Liver (tissue), 9 donors: Measurements from ENCODE around the gene CCL28. TPM values are rescaled to one million over a fixed set of nuclear protein-coding genes. Genes with fewer than 3 reads are reported as not detected.

Experiments used
- DNase-seq: peaks from one replicate; pipeline ENCODE4 v3.0.0-alpha.2; 2017; ENCODE audit warnings: low spot score
- H3K27ac ChIP-seq, 2 donors: one replicate each; pipeline ENCODE4 v1.7.0; 2013; ENCODE audit warnings: inconsistent platforms in 2 of 2, low read length in 2 of 2, control low read depth in 1 of 2, low read depth in 1 of 2, mild to moderate bottlenecking in 1 of 2
- H3K27me3 ChIP-seq, 4 donors: one replicate each; pipeline versions ENCODE4 v1.6.1 to v1.7.0; 2013; ENCODE audit warnings: low read length in 3 of 4, inconsistent platforms in 1 of 4, mild to moderate bottlenecking in 1 of 4, moderate library complexity in 1 of 4; ENCODE audit not compliant: control insufficient read depth in 4 of 4, insufficient read depth in 4 of 4
- H3K36me3 ChIP-seq, 4 donors: one replicate each; pipeline versions ENCODE4 v1.6.1 to v1.7.0; 2013; ENCODE audit warnings: low read length in 3 of 4, mild to moderate bottlenecking in 3 of 4, low read depth in 1 of 4, moderate library complexity in 1 of 4; ENCODE audit not compliant: control insufficient read depth in 4 of 4, insufficient read depth in 3 of 4
- H3K4me1 ChIP-seq, 4 donors: one replicate each; pipeline versions ENCODE4 v1.6.1 to v1.7.0; 2013; ENCODE audit warnings: low read length in 3 of 4, mild to moderate bottlenecking in 3 of 4, moderate library complexity in 1 of 4; ENCODE audit not compliant: control insufficient read depth in 4 of 4, insufficient read depth in 4 of 4
- H3K4me3 ChIP-seq, 3 donors: one replicate each; pipeline versions ENCODE4 v1.6.1 to v1.7.0; 2013; ENCODE audit warnings: low read length in 3 of 3, control low read depth in 1 of 3, low read depth in 1 of 3, mild to moderate bottlenecking in 1 of 3
- H3K9ac ChIP-seq, 2 donors: one replicate each; pipeline ENCODE4 v1.7.0; 2013; ENCODE audit warnings: low read length in 2 of 2, mild to moderate bottlenecking in 2 of 2, moderate library complexity in 2 of 2, control low read depth in 1 of 2, low read depth in 1 of 2
- H3K9me3 ChIP-seq, 4 donors: one replicate each; pipeline versions ENCODE4 v1.6.1 to v1.7.0; 2013; ENCODE audit warnings: low read length in 3 of 4; ENCODE audit not compliant: control insufficient read depth in 4 of 4
- EGR1 ChIP-seq, 2 donors: IDR thresholded peaks; 2 replicates each; pipeline ENCODE4 v1.6.1; 2016 to 2018; ENCODE audit warnings: antibody characterized with exemption in 2 of 2, low read depth in 2 of 2
- FOXA1 ChIP-seq: IDR thresholded peaks from 2 replicates; pipeline ENCODE4 v1.6.1; 2016; ENCODE audit warnings: antibody characterized with exemption
- FOXA2 ChIP-seq: IDR thresholded peaks from 2 replicates; pipeline ENCODE4 v1.6.1; 2016; ENCODE audit warnings: antibody characterized with exemption
- GABPA ChIP-seq, 2 donors: IDR thresholded peaks in 1 of 2; conservative IDR thresholded peaks in 1 of 2; 2 replicates each; pipeline ENCODE4 v1.6.1; 2016; ENCODE audit warnings: antibody characterized with exemption in 2 of 2, mild to moderate bottlenecking in 1 of 2, moderate library complexity in 1 of 2
- HNF4A ChIP-seq, 2 donors: conservative IDR thresholded peaks; 2 replicates each; pipeline ENCODE4 v1.6.1; 2016; ENCODE audit warnings: antibody characterized with exemption in 2 of 2, mild to moderate bottlenecking in 2 of 2
- HNF4G ChIP-seq: IDR thresholded peaks from 2 replicates; pipeline ENCODE4 v1.6.1; 2016; ENCODE audit warnings: antibody characterized with exemption
- JUND ChIP-seq, 2 donors: IDR thresholded peaks; 2 replicates each; pipeline ENCODE4 v1.6.1; 2016; ENCODE audit warnings: antibody characterized with exemption in 2 of 2
- NR2F2 ChIP-seq: IDR thresholded peaks from 2 replicates; pipeline ENCODE4 v1.6.1; 2016; ENCODE audit warnings: antibody characterized with exemption
- RAD21 ChIP-seq, 2 donors: IDR thresholded peaks; 2 replicates each; pipeline ENCODE4 v1.6.1; 2016; ENCODE audit warnings: antibody characterized with exemption in 2 of 2, mild to moderate bottlenecking in 2 of 2
- RXRA ChIP-seq, 2 donors: IDR thresholded peaks; 2 replicates each; pipeline ENCODE4 v1.6.1; 2017 to 2018; ENCODE audit warnings: antibody characterized with exemption in 2 of 2, mild to moderate bottlenecking in 1 of 2
- SP1 ChIP-seq: IDR thresholded peaks from 2 replicates; pipeline ENCODE4 v1.6.1; 2018; ENCODE audit warnings: antibody characterized with exemption, mild to moderate bottlenecking
- TAF1 ChIP-seq: conservative IDR thresholded peaks from 2 replicates; pipeline ENCODE4 v1.6.1; 2016; ENCODE audit warnings: antibody characterized with exemption, mild to moderate bottlenecking
- YY1 ChIP-seq: IDR thresholded peaks from 2 replicates; pipeline ENCODE4 v1.6.1; 2016; ENCODE audit warnings: antibody characterized with exemption, mild to moderate bottlenecking
- WGBS: extraction: QIAGEN DNeasy Blood & Tissue Kit; methylation state at CpG from one replicate; pipeline ENCODE4 v1.1.7; 2013; 5-methylcytosine and 5-hydroxymethylcytosine counted together
- polyA plus RNA-seq, 2 donors: library from polyadenylated mRNA; stranded (reverse) in 1 of 2; unstranded in 1 of 2; fragments of 200-250 nt in 1 of 2; fragments of >200 nt in 1 of 2; fragmentation: Nextera tagmentation in 1 of 2; extraction: Ambion mirVana in 1 of 2; gene quantifications; one replicate each; pipeline versions ENCODE4 v1.2.1 to v1.2.3, GENCODE V29; 2013 to 2015
- total RNA-seq, 2 donors: library from RNA; depleted of rRNA; stranded (reverse); fragments of >200 nt; gene quantifications; one replicate each; pipeline ENCODE4 v1.2.3, GENCODE V29; 2014
- TF ChIP-seq, protein P1 (sequence below): IDR thresholded peaks from 2 replicates; pipeline ENCODE4 v1.6.1; 2016; ENCODE audit warnings: antibody characterized with exemption
- TF ChIP-seq, protein P2 (sequence below): IDR thresholded peaks from 2 replicates; pipeline ENCODE4 v1.6.1; 2016; ENCODE audit warnings: antibody characterized with exemption
- TF ChIP-seq, protein P3 (sequence below): IDR thresholded peaks from 2 replicates; pipeline ENCODE4 v1.6.1; 2016; ENCODE audit warnings: antibody characterized with exemption
- TF ChIP-seq, protein P4 (sequence below): fragments of 150-350 bp; IDR thresholded peaks from 2 replicates; pipeline ENCODE4 v1.5.1; 2017; ENCODE audit warnings: improper control_type of control experiment, low read depth, low read length; ENCODE audit not compliant: missing input control
- TF ChIP-seq, protein P5 (sequence below): IDR thresholded peaks from 2 replicates; pipeline ENCODE4 v1.6.1; 2016; ENCODE audit warnings: antibody characterized with exemption, mild to moderate bottlenecking
- donor health status: healthy.
- donor health status: healthy.
- donor health status: healthy.
- donor health status: healthy.
- donor health status: healthy.

The CCL28 gene
- total and polyA plus RNA-seq, 4 donors: 0.37 to 1.2 (median 0.81) TPM

DNA sequence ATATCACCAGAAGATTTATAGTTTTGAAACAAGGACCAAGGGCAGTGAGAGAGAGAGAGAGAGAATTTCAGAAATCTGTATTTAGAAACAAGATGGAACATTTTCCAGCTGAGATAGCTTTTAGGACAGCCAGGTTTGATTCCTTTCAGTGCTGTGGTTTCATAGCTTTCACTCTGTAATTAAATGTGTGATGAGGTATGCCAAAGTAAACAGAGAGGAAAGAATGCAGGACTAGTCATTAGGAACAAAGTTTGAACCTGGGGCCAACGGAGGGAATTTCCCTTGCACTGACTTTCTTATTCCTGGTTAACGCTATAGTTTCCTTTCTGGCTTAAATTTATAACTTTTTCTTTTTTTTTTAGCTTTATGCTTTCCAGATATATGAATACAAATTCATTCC, 10.0 kb upstream of the CCL28 start:
- peaks cover 0 to 9% (median 2%) of the 10 kb centered on the region in 4 donors for H3K4me1 ChIP-seq
- TF ChIP-seq FOXA1 (peak; percentile 92), HNF4A (conservative IDR thresholded peaks at IDR 0.05) (peak; percentile 57 to 72), EGR1 (IDR thresholded peaks at IDR 0.05; ENCODE audit: low read depth in 2 of 2) (peak in 1 of 2 donors; percentile 28), HNF4G (no peak), GABPA (IDR thresholded peaks at IDR 0.05 in 1 of 2, conservative IDR thresholded peaks at IDR 0.05 in 1 of 2) (no peak), RAD21 (IDR thresholded peaks at IDR 0.05) (peak in 1 of 2 donors; percentile 14), YY1 (peak; percentile 46), JUND (IDR thresholded peaks at IDR 0.05) (peak; percentile 32 to 58), SP1 (peak; percentile 75), RXRA (IDR thresholded peaks at IDR 0.05) (peak in 1 of 2 donors; percentile 65), FOXA2 (peak; percentile 90), TAF1 (no peak), NR2F2 (peak; percentile 30)
- TF ChIP-seq, protein P1, sequence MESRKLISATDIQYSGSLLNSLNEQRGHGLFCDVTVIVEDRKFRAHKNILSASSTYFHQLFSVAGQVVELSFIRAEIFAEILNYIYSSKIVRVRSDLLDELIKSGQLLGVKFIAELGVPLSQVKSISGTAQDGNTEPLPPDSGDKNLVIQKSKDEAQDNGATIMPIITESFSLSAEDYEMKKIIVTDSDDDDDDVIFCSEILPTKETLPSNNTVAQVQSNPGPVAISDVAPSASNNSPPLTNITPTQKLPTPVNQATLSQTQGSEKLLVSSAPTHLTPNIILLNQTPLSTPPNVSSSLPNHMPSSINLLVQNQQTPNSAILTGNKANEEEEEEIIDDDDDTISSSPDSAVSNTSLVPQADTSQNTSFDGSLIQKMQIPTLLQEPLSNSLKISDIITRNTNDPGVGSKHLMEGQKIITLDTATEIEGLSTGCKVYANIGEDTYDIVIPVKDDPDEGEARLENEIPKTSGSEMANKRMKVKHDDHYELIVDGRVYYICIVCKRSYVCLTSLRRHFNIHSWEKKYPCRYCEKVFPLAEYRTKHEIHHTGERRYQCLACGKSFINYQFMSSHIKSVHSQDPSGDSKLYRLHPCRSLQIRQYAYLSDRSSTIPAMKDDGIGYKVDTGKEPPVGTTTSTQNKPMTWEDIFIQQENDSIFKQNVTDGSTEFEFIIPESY: peak; percentile 37
- TF ChIP-seq, protein P2, sequence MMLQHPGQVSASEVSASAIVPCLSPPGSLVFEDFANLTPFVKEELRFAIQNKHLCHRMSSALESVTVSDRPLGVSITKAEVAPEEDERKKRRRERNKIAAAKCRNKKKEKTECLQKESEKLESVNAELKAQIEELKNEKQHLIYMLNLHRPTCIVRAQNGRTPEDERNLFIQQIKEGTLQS: no peak
- TF ChIP-seq, protein P3, sequence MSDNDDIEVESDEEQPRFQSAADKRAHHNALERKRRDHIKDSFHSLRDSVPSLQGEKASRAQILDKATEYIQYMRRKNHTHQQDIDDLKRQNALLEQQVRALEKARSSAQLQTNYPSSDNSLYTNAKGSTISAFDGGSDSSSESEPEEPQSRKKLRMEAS: peak; percentile 16
- TF ChIP-seq, protein P4, sequence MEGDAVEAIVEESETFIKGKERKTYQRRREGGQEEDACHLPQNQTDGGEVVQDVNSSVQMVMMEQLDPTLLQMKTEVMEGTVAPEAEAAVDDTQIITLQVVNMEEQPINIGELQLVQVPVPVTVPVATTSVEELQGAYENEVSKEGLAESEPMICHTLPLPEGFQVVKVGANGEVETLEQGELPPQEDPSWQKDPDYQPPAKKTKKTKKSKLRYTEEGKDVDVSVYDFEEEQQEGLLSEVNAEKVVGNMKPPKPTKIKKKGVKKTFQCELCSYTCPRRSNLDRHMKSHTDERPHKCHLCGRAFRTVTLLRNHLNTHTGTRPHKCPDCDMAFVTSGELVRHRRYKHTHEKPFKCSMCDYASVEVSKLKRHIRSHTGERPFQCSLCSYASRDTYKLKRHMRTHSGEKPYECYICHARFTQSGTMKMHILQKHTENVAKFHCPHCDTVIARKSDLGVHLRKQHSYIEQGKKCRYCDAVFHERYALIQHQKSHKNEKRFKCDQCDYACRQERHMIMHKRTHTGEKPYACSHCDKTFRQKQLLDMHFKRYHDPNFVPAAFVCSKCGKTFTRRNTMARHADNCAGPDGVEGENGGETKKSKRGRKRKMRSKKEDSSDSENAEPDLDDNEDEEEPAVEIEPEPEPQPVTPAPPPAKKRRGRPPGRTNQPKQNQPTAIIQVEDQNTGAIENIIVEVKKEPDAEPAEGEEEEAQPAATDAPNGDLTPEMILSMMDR: no peak
- TF ChIP-seq, protein P5, sequence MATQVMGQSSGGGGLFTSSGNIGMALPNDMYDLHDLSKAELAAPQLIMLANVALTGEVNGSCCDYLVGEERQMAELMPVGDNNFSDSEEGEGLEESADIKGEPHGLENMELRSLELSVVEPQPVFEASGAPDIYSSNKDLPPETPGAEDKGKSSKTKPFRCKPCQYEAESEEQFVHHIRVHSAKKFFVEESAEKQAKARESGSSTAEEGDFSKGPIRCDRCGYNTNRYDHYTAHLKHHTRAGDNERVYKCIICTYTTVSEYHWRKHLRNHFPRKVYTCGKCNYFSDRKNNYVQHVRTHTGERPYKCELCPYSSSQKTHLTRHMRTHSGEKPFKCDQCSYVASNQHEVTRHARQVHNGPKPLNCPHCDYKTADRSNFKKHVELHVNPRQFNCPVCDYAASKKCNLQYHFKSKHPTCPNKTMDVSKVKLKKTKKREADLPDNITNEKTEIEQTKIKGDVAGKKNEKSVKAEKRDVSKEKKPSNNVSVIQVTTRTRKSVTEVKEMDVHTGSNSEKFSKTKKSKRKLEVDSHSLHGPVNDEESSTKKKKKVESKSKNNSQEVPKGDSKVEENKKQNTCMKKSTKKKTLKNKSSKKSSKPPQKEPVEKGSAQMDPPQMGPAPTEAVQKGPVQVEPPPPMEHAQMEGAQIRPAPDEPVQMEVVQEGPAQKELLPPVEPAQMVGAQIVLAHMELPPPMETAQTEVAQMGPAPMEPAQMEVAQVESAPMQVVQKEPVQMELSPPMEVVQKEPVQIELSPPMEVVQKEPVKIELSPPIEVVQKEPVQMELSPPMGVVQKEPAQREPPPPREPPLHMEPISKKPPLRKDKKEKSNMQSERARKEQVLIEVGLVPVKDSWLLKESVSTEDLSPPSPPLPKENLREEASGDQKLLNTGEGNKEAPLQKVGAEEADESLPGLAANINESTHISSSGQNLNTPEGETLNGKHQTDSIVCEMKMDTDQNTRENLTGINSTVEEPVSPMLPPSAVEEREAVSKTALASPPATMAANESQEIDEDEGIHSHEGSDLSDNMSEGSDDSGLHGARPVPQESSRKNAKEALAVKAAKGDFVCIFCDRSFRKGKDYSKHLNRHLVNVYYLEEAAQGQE: no peak
- WGBS: 19% methylated on average over 2 of the region's 2 CpGs
- H3K27ac ChIP-seq: peak overlapping the region; percentile 4 to 44
- no peaks in the 10 kb centered on the region for H3K36me3 ChIP-seq
- no peaks in the 10 kb centered on the region for H3K27me3 ChIP-seq
- no peak overlapping the region for H3K4me3 ChIP-seq
- no peaks in the 10 kb centered on the region for H3K9me3 ChIP-seq
- H3K9ac ChIP-seq: no peak overlapping the region
- DNase-seq: no peak
